HL-60 (cell line): ENCODE measurements around the gene SENP7.
A peak's percentile ranks its signal among the peaks of the same experiment; 100 is the strongest.

Experiments used
- DNase-seq, 2 experiments: peaks; one replicate each; pipeline ENCODE4 v3.0.0-alpha.2; 2010 to 2020; ENCODE audit warnings: low read depth in 1 of 2, low spot score in 1 of 2
- H3K27ac ChIP-seq: fragments of 250-450 bp; sonication (Bioruptor Pico); replicated peaks from 2 replicates; pipeline ENCODE4 v1.5.1; 2020; ENCODE audit warnings: mild to moderate bottlenecking, moderate library complexity
- H3K27me3 ChIP-seq: fragments of 250-450 bp; sonication (Bioruptor Pico); 2 replicates; pipeline ENCODE4 v1.5.1; 2021; ENCODE audit warnings: mild to moderate bottlenecking, moderate library complexity; ENCODE audit not compliant: insufficient read depth, poor library complexity, severe bottlenecking
- H3K4me3 ChIP-seq: replicated peaks from 2 replicates; pipeline ENCODE4 v1.5.1; 2011; ENCODE audit warnings: mild to moderate bottlenecking, control low read depth, low read length; ENCODE audit not compliant: insufficient read depth
- CTCF ChIP-seq: IDR thresholded peaks from one replicate; pipeline ENCODE4 v1.5.1; 2011; ENCODE audit warnings: low read length, control low read depth, inconsistent platforms; ENCODE audit not compliant: insufficient read depth
- GABPA ChIP-seq: IDR thresholded peaks from 2 replicates; pipeline ENCODE4 v1.6.1; 2012; ENCODE audit warnings: low read depth
- POLR2AphosphoS5 ChIP-seq: IDR thresholded peaks from 2 replicates; pipeline ENCODE4 v1.6.1; 2012; ENCODE audit warnings: low read depth
- REST ChIP-seq: IDR thresholded peaks from 2 replicates; pipeline ENCODE4 v1.6.1; 2012; ENCODE audit warnings: low read depth; ENCODE audit not compliant: insufficient replicate concordance
- SPI1 ChIP-seq: IDR thresholded peaks from 2 replicates; pipeline ENCODE4 v1.6.1; 2012; ENCODE audit warnings: low read depth, mild to moderate bottlenecking, borderline replicate concordance

Gene SENP7

GRCh38 chr3:101512396-101512645 is 691 bp downstream of the SENP7 start:
- H3K4me3 ChIP-seq: peak overlapping the region; percentile 66
- no peak for DNase-seq
- TF ChIP-seq GABPA (no peak), SPI1 (no peak), REST (no peak), POLR2AphosphoS5 (no peak), CTCF (no peak)
- H3K27ac ChIP-seq: peak overlapping the region; percentile 86
- H3K27me3 ChIP-seq: no peaks in the 10 kb centered on the region

GRCh38 chr3:101509811-101510210 is 3.2 kb downstream of the SENP7 start:
- Histone ChIP-seq H3K27ac (no peak overlapping the region), H3K4me3 (no peak overlapping the region), H3K27me3 (no peaks in the 10 kb centered on the region)
- DNase-seq: no peak
- TF ChIP-seq GABPA: no peak
- no peak for TF ChIP-seq POLR2AphosphoS5
- no peak for TF ChIP-seq CTCF
- TF ChIP-seq REST: no peak
- TF ChIP-seq SPI1: no peak

GRCh38 chr3:101509281-101509680 is 3.7 kb downstream of the SENP7 start:
- no peak overlapping the region for H3K4me3 ChIP-seq
- TF ChIP-seq POLR2AphosphoS5 (no peak), REST (no peak), GABPA (no peak), SPI1 (no peak), CTCF (no peak)
- H3K27me3 ChIP-seq: no peaks in the 10 kb centered on the region
- no peak overlapping the region for H3K27ac ChIP-seq
- no peak for DNase-seq
